IMR-90 (cell line): ENCODE measurements around the gene DNAH17. TPM values are rescaled to one million over a fixed set of nuclear protein-coding genes. Genes with fewer than 3 reads are reported as not detected.

Source experiments
- ATAC-seq: fragments of 200-7000 bp; cut with Tn5 transposase; 2 replicates; pipeline ENCODE4 v1.9.1; 2020; ENCODE audit warnings: low read depth, mild to moderate bottlenecking, moderate library complexity
- BruUV-seq: library from RNA; stranded (reverse); fragments of 400-500 nt; replicated peaks from 2 replicates; lab custom pipeline; 2021; lab: Mats Ljungman, UMichigan
- CTCF ChIA-PET: fragments of 300-600 bp; formaldehyde crosslinking; extraction: SDS; loops from one replicate; lab custom pipeline; 2021; ENCODE audit warnings: antibody characterized with exemption; lab: Yijun Ruan, JAX
- POLR2A ChIA-PET: fragments of 300-600 bp; sonication (Branson Sonifier 250); formaldehyde crosslinking; loops from one replicate; lab custom pipeline; 2022; ENCODE audit warnings: antibody characterized with exemption; ENCODE audit not compliant: unreplicated experiment; lab: Charles Lee
- DNase-seq: peaks from one replicate; pipeline ENCODE4 v3.0.0; 2013
- H2AFZ ChIP-seq: replicated peaks from 2 replicates; pipeline ENCODE3; 2013; ENCODE audit warnings: low read length, mild to moderate bottlenecking; ENCODE audit not compliant: poor library complexity
- H2AK5ac ChIP-seq: 2 replicates; pipeline ENCODE4 v1.6.1; 2013; ENCODE audit warnings: low read depth, low read length, inconsistent platforms
- H2AK9ac ChIP-seq: replicated peaks from 2 replicates; pipeline ENCODE3; 2013; ENCODE audit warnings: mild to moderate bottlenecking, low read depth, low read length, moderate library complexity; ENCODE audit not compliant: poor library complexity
- H2BK120ac ChIP-seq: 2 replicates; pipeline ENCODE4 v1.6.1; 2013; ENCODE audit warnings: low read depth, low read length, inconsistent platforms
- H2BK15ac ChIP-seq: 3 replicates; pipeline ENCODE4 v1.6.1; 2013; ENCODE audit warnings: low read depth, low read length, inconsistent platforms
- H2BK20ac ChIP-seq: 2 replicates; pipeline ENCODE4 v1.6.1; 2013; ENCODE audit warnings: low read depth, mild to moderate bottlenecking, inconsistent platforms, low read length, moderate library complexity
- H2BK5ac ChIP-seq: 2 replicates; pipeline ENCODE4 v1.6.1; 2013; ENCODE audit warnings: mild to moderate bottlenecking, low read depth, low read length, inconsistent platforms; ENCODE audit not compliant: poor library complexity, severe bottlenecking
- H3K14ac ChIP-seq: replicated peaks from 2 replicates; pipeline ENCODE4 v1.6.1; 2013; ENCODE audit warnings: low read depth, low read length, inconsistent platforms
- H3K18ac ChIP-seq: 2 replicates; pipeline ENCODE4 v1.6.1; 2013; ENCODE audit warnings: low read depth, low read length, control low read depth
- H3K23ac ChIP-seq: 2 replicates; pipeline ENCODE4 v1.6.1; 2013; ENCODE audit warnings: low read depth, low read length, inconsistent platforms
- H3K27ac ChIP-seq: 2 replicates; pipeline ENCODE4 v1.5.1; 2013; ENCODE audit warnings: mild to moderate bottlenecking, control low read depth, low read length; ENCODE audit not compliant: insufficient read depth
- H3K27me3 ChIP-seq: 2 replicates; pipeline ENCODE4 v1.6.1; 2013; ENCODE audit warnings: low read length; ENCODE audit not compliant: control insufficient read depth, insufficient read depth
- H3K36me3 ChIP-seq: 2 replicates; pipeline ENCODE4 v1.6.1; 2013; ENCODE audit warnings: low read length, mixed read lengths; ENCODE audit not compliant: control insufficient read depth, insufficient read depth
- H3K4ac ChIP-seq: 2 replicates; pipeline ENCODE4 v1.6.1; 2013; ENCODE audit warnings: low read depth, low read length, inconsistent platforms
- H3K4me1 ChIP-seq: 2 replicates; pipeline ENCODE4 v1.6.1; 2013; ENCODE audit warnings: low read length, mixed read lengths; ENCODE audit not compliant: control insufficient read depth, insufficient read depth
- H3K4me2 ChIP-seq: 2 replicates; pipeline ENCODE4 v1.6.1; 2013; ENCODE audit warnings: low read depth, mild to moderate bottlenecking, control low read depth, low read length, moderate library complexity
- H3K4me3 ChIP-seq: 2 replicates; pipeline ENCODE4 v1.5.1; 2013; ENCODE audit warnings: low read depth, mild to moderate bottlenecking, control low read depth, low read length, moderate library complexity; ENCODE audit not compliant: insufficient read depth
- H3K56ac ChIP-seq: 2 replicates; pipeline ENCODE4 v1.6.1; 2013; ENCODE audit warnings: low read length, inconsistent platforms; ENCODE audit not compliant: insufficient read depth; ENCODE audit errors: extremely low read depth
- H3K79me1 ChIP-seq, 2 experiments: 2 replicates each; pipeline ENCODE4 v1.6.1; 2013; ENCODE audit warnings: low read length in 2 of 2, inconsistent platforms in 1 of 2, low read depth in 1 of 2
- H3K9ac ChIP-seq: 2 replicates; pipeline ENCODE4 v1.6.1; 2013; ENCODE audit warnings: low read depth, low read length, control low read depth
- H3K9me1 ChIP-seq: 2 replicates; pipeline ENCODE4 v1.6.1; 2013; ENCODE audit warnings: low read length, inconsistent platforms; ENCODE audit not compliant: insufficient read depth
- H3K9me3 ChIP-seq: 2 replicates; pipeline ENCODE4 v1.6.1; 2013; ENCODE audit warnings: low read length; ENCODE audit not compliant: control insufficient read depth, insufficient read depth
- H4K20me1 ChIP-seq: 2 replicates; pipeline ENCODE4 v1.6.1; 2013; ENCODE audit warnings: low read length, inconsistent platforms; ENCODE audit not compliant: insufficient read depth
- H4K5ac ChIP-seq: 2 replicates; pipeline ENCODE4 v1.6.1; 2013; ENCODE audit warnings: mild to moderate bottlenecking, low read depth, low read length, control low read depth
- H4K8ac ChIP-seq, 2 experiments: 2 replicates each; pipeline ENCODE4 v1.6.1; 2013; ENCODE audit warnings: low read depth in 2 of 2, low read length in 2 of 2, control low read depth in 1 of 2, inconsistent platforms in 1 of 2
- H4K91ac ChIP-seq: 2 replicates; pipeline ENCODE4 v1.6.1; 2013; ENCODE audit warnings: low read depth, low read length, inconsistent platforms; ENCODE audit not compliant: insufficient read depth
- BHLHE40 ChIP-seq: fragments of 150-350 bp; IDR thresholded peaks from 2 replicates; pipeline ENCODE4 v1.6.1; 2016; ENCODE audit warnings: mild to moderate bottlenecking, low read depth, low read length
- CEBPB ChIP-seq: IDR thresholded peaks from 2 replicates; pipeline ENCODE4 v1.6.1; 2012; ENCODE audit warnings: low read depth, low read length, improper control_type of control experiment
- CTCF ChIP-seq: conservative IDR thresholded peaks from 2 replicates; pipeline ENCODE4 v1.5.1; 2012; ENCODE audit warnings: mild to moderate bottlenecking, low read depth, low read length, improper control_type of control experiment
- ELK1 ChIP-seq: fragments of 150-350 bp; IDR thresholded peaks from 2 replicates; pipeline ENCODE4 v1.6.1; 2016; ENCODE audit warnings: low read depth, mild to moderate bottlenecking, low read length, moderate library complexity, borderline replicate concordance
- MAFK ChIP-seq: IDR thresholded peaks from 2 replicates; pipeline ENCODE4 v1.6.1; 2012; ENCODE audit warnings: low read depth, low read length, improper control_type of control experiment
- MAZ ChIP-seq: IDR thresholded peaks from 2 replicates; pipeline ENCODE4 v1.6.1; 2012; ENCODE audit warnings: low read depth, mild to moderate bottlenecking, low read length, improper control_type of control experiment, moderate library complexity, borderline replicate concordance
- NFE2L2 ChIP-seq: fragments of 150-350 bp; IDR thresholded peaks from 2 replicates; pipeline ENCODE4 v1.6.1; 2016; ENCODE audit warnings: low read depth, mild to moderate bottlenecking, low read length
- POLR2A ChIP-seq: IDR thresholded peaks from 2 replicates; pipeline ENCODE4 v1.6.1; 2012; ENCODE audit warnings: mild to moderate bottlenecking, low read depth, low read length
- RAD21 ChIP-seq: IDR thresholded peaks from 2 replicates; pipeline ENCODE4 v1.6.1; 2012; ENCODE audit warnings: low read length, improper control_type of control experiment
- RCOR1 ChIP-seq: IDR thresholded peaks from 2 replicates; pipeline ENCODE4 v1.6.1; 2012; ENCODE audit warnings: mild to moderate bottlenecking, low read length, improper control_type of control experiment; ENCODE audit not compliant: insufficient replicate concordance
- RFX5 ChIP-seq: IDR thresholded peaks from 2 replicates; pipeline ENCODE4 v1.8.0; 2012; ENCODE audit warnings: low read depth, mild to moderate bottlenecking, low read length, moderate library complexity
- SMC3 ChIP-seq: fragments of 150-350 bp; IDR thresholded peaks from 2 replicates; pipeline ENCODE4 v1.6.1; 2016; ENCODE audit warnings: low read depth, mild to moderate bottlenecking, antibody characterized with exemption, low read length, moderate library complexity
- USF2 ChIP-seq: fragments of 150-350 bp; IDR thresholded peaks from 2 replicates; pipeline ENCODE4 v1.6.1; 2017; ENCODE audit warnings: mild to moderate bottlenecking, antibody characterized with exemption, low read length, low read depth
- whole genome bisulfite sequencing, 2 experiments: methylation state at CpG; one replicate each; pipeline versions ENCODE4 v1.1.5 to v1.1.7; 2013; ENCODE audit warnings: missing lambda C conversion rate in 2 of 2; ENCODE audit not compliant: insufficient read length in 1 of 2; ENCODE audit errors: extremely low coverage in 2 of 2; 5-methylcytosine and 5-hydroxymethylcytosine counted together
- dilution Hi-C: fragments of 300-500 bp; cut with HindIII; formaldehyde crosslinking; loops from one replicate; pipeline ENCODE4 v1.14.3; 2018; ENCODE audit warnings: low sequenced_read_pairs; ENCODE audit not compliant: unreplicated experiment
- in situ Hi-C: fragments of 300-500 bp; cut with MboI; formaldehyde crosslinking; loops from 3 replicates; pipeline ENCODE4 v1.14.3; 2019; ENCODE audit warnings: low sequenced_read_pairs, inconsistent platforms, mixed read lengths
- intact Hi-C: fragments of 100-400 bp; cut with micrococcal nuclease; formaldehyde crosslinking; loops from 2 replicates; pipeline ENCODE4 v1.10.0; 2022
- polyA plus RNA-seq, 3 experiments: library from polyadenylated mRNA; depleted of rRNA; stranded (reverse); fragments of >200 nt; gene quantifications; 2 replicates each; pipeline ENCODE4 v1.2.3, GENCODE V29; 2012; ENCODE audit warnings: low replicate concordance in 1 of 3
- total RNA-seq: library from RNA; depleted of rRNA; stranded (reverse); fragments of >200 nt; gene quantifications from 2 replicates; pipeline ENCODE4 v1.2.3, GENCODE V29; 2012

DNAH17 gene
- total and polyA plus RNA-seq, 2 of the 4 experiments (the other 2 are of a cell fraction): not detected

- ChIA-PET POLR2A (no interaction called here), CTCF (no interaction called here)
- Histone ChIP-seq H3K4me1 (no peaks in the 10 kb centered on the region), H2AK5ac (no peak overlapping the region), H3K9me3 (no peaks in the 10 kb centered on the region), H3K9me1 (no peaks in the 10 kb centered on the region; the same call in 1 of the 2 replicates), H3K27ac (no peak overlapping the region), H2AK9ac (no peak overlapping the region), H2BK5ac (no peak overlapping the region), H2BK20ac (no peak overlapping the region), H3K56ac (no peak overlapping the region), H4K5ac (no peak overlapping the region), H3K14ac (no peak overlapping the region), H3K79me1 (no peaks in the 10 kb centered on the region), H3K18ac (no peak overlapping the region), H4K91ac (no peak overlapping the region), H2AFZ (no peak overlapping the region), H3K4me2 (no peak overlapping the region), H3K9ac (no peak overlapping the region), H3K36me3 (no peaks in the 10 kb centered on the region), H4K8ac (no peak overlapping the region), H3K23ac (no peak overlapping the region), H3K4me3 (no peak overlapping the region), H3K4ac (no peak overlapping the region), H4K20me1 (no peaks in the 10 kb centered on the region), H2BK15ac (no peak overlapping the region), H3K27me3 (peaks cover 60% of the 10 kb centered on the region), H2BK120ac (no peak overlapping the region)
- DNase-seq: no peak
- WGBS, 2 experiments: no CpG with 5 or more reads among the region's 11 CpGs
- TF ChIP-seq RAD21 (no peak), NFE2L2 (no peak), MAZ (no peak), SMC3 (no peak), POLR2A (no peak), CTCF (no peak), MAFK (no peak), CEBPB (no peak), BHLHE40 (no peak), RFX5 (no peak), ELK1 (no peak), USF2 (no peak), RCOR1 (no peak)
- no TSS peak for BruUV-seq
- ATAC-seq: no peak
- intact Hi-C loops: no loop called here
- in situ Hi-C loops: no loop called here
- dilution Hi-C loops: no loop called here
Observed at GRCh38 chr17:78567991-78568390, 9.2 kb downstream of the DNAH17 start.
